ENCODE data around the gene POU6F2.

DNA sequence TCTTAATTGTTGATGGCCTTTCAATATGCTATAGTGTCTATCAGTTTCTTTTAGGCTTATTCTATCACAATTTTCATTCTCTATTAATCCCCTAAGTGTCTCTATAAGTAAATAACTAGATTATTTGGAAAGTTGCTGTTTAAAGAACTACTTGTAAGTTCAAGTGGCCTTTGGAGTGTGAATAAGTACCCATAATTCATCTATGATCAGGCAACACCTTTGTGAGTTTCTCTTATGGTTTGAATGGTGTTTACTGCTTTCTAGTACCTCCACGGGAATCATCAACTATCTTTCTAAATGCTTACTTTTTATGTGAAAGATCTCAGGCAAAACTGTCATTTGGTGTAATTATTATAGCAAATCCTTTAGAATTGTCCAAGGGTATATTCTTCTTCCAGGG is 166.7 kb downstream of the POU6F2 start:
- TF ChIP-seq, protein P1, sequence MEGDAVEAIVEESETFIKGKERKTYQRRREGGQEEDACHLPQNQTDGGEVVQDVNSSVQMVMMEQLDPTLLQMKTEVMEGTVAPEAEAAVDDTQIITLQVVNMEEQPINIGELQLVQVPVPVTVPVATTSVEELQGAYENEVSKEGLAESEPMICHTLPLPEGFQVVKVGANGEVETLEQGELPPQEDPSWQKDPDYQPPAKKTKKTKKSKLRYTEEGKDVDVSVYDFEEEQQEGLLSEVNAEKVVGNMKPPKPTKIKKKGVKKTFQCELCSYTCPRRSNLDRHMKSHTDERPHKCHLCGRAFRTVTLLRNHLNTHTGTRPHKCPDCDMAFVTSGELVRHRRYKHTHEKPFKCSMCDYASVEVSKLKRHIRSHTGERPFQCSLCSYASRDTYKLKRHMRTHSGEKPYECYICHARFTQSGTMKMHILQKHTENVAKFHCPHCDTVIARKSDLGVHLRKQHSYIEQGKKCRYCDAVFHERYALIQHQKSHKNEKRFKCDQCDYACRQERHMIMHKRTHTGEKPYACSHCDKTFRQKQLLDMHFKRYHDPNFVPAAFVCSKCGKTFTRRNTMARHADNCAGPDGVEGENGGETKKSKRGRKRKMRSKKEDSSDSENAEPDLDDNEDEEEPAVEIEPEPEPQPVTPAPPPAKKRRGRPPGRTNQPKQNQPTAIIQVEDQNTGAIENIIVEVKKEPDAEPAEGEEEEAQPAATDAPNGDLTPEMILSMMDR (IDR thresholded peaks at IDR 0.05), result no peak
- no peak for TF ChIP-seq POLR2A (IDR thresholded peaks at IDR 0.05)

All from upper lobe of left lung (tissue), 4 donors.